ENCODE data around the gene SUN2.

DNA sequence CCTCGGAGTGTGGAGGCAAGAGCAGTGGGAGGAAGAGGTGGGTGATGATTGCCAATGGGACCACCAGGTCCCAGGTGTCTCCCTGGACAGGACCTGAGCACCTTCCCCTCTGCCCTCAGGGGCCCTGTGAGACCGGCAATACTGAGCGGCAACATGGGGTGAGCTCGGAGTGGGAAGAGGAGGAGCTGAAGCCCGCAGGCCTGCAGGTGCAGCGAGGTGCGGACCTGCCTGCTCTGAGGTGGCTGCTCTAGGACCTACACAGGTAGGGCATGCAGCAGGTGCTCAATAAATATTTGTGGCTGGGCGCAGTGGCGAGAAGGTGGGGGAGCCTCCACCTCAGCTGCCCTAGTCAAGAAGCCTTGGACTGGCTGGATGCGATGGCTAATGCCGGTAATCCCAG is 12.2 kb upstream of the SUN2 start:
- no peak for TF ChIP-seq POLR2AphosphoS5 (IDR thresholded peaks at IDR 0.05)
- TF ChIP-seq, protein P1, sequence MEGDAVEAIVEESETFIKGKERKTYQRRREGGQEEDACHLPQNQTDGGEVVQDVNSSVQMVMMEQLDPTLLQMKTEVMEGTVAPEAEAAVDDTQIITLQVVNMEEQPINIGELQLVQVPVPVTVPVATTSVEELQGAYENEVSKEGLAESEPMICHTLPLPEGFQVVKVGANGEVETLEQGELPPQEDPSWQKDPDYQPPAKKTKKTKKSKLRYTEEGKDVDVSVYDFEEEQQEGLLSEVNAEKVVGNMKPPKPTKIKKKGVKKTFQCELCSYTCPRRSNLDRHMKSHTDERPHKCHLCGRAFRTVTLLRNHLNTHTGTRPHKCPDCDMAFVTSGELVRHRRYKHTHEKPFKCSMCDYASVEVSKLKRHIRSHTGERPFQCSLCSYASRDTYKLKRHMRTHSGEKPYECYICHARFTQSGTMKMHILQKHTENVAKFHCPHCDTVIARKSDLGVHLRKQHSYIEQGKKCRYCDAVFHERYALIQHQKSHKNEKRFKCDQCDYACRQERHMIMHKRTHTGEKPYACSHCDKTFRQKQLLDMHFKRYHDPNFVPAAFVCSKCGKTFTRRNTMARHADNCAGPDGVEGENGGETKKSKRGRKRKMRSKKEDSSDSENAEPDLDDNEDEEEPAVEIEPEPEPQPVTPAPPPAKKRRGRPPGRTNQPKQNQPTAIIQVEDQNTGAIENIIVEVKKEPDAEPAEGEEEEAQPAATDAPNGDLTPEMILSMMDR (IDR thresholded peaks at IDR 0.05): no peak
